ENCODE results near the gene SAMD4A.
"Not testable (repeated sequence)": the region's sequence is repeated elsewhere in the genome, so short reads cannot be mapped to it uniquely, and the experiment has no call there.

Gene SAMD4A

DNA sequence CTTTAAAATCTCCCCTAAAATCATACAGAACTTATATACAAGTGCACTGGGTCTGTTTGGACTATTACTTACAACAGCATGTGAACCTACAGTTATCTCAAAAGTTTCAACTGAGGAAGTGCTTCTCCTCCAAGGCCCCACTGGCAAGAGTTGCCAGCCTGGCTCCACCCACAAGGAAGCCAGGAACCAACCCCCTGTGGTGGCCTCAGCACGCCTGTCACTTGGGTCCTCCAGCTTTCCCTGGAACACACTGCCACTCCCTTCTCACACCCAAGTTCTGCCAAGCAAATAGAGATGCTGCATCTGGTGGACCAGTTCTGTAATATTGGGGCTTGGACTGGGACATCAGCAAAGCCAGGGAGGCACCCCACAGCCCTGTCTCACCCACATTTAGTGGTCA is 220.3 kb downstream of the SAMD4A start:
- no peak overlapping the region for H3K4me3 ChIP-seq (ENCODE audit: low read length)

DNA sequence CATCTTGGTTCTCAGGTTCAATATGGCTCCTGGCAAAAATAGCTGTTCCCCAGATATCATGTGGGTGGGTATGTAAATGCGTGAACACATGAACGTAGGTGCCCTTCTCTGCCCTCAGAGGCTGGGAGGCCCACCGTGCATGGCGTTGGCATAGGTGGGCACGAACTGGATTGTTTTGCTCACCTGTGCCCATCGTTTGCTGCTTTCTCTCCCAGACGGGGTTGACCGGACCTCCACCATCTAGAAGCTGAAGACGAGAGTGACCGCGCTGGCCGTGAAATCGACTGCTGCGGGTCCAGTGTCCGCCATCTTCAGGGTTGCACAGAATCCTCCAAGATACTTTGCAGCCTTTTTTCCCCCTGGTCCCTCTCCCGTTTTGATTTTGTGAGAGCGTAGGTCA is 221.8 kb downstream of the SAMD4A start:
- TF ChIP-seq ZNF274 (IDR thresholded peaks at IDR 0.05; ENCODE audit: low read depth, low read length) = no peak
- no peak overlapping the region for H3K4me3 ChIP-seq (ENCODE audit: low read length)

More for the DNA sequence above, 220.3 kb downstream of the SAMD4A start:
- no peak for TF ChIP-seq ZNF274 (IDR thresholded peaks at IDR 0.05; ENCODE audit: low read depth, low read length)

DNA sequence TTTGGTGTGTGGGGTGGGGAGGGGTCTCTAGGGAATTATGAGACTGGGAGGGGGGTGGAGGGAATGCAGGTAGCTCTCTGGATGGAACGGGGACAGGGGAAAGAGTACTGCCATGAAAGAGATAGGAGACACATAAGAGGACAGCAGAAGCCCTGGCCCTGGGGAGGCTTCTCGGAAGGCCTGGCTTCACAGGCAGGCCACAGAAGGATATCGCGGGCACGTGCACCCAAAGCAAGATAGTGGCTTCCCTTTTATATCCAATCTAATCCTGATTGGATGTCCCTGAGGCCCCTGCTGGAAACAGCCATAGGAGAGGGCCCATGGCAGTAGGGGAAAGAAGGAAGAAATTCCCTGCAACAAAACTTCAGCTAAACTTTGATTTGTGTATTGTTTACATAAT is 222.2 kb downstream of the SAMD4A start:
- no peak overlapping the region for H3K4me3 ChIP-seq (ENCODE audit: low read length)
- no peak for TF ChIP-seq ZNF274 (IDR thresholded peaks at IDR 0.05; ENCODE audit: low read depth, low read length)

DNA sequence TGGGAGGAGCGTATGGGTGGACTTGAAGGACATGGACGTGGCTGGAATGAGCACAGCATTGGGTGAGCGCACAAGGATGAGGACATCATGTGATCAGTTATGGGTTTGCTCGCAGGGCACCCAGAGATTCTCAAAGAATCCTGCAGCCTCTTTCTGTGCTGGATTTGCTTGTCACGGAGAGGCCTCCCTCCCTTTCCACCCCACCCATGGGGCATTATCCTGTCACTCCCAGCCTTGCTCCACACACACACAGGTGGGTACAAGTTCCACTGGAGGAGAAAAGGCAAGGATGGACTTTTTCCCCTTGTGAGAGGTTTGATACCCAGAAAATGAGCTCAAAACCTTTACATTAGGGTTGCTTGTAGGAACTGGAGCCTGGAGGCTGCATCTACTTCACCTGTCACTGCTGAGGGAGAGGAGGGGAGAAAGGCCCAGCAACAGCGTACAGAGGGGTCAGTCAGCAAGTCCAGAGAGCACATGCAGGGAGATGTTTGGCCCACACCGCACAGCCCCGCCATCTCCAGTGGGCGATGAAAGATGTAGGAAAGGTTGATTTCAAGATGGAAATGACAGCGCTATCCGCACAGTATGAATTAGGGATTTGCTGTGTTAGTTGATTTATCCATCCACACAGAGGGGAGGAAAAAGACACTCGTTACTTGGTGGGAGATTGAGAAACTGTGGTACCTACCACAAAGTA is 223.0 kb downstream of the SAMD4A start:
- no peak for TF ChIP-seq ZNF274 (IDR thresholded peaks at IDR 0.05; ENCODE audit: low read depth, low read length)
- H3K4me3 ChIP-seq (ENCODE audit: low read length) = no peak overlapping the region

DNA sequence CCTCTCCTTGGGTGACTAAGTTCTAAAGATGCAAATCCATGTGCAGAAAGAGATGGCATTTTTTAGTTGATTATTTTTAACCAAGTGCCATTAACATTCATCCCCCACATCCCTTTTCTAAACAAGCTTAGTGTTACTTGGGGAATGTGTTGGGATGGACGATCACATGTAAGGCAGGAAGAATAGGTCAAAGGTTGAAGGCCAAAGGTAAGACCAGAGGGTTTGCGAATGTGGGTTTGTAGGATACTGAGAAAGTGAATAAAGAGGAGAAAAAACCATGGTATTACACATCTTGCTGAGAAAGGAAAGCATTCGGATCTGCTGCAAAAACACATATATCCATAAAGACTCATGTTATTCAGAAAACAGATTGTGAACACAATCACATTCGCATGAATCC is 224.1 kb downstream of the SAMD4A start:
- no peak overlapping the region for H3K4me3 ChIP-seq (ENCODE audit: low read length)
- no peak for TF ChIP-seq ZNF274 (IDR thresholded peaks at IDR 0.05; ENCODE audit: low read depth, low read length)

DNA sequence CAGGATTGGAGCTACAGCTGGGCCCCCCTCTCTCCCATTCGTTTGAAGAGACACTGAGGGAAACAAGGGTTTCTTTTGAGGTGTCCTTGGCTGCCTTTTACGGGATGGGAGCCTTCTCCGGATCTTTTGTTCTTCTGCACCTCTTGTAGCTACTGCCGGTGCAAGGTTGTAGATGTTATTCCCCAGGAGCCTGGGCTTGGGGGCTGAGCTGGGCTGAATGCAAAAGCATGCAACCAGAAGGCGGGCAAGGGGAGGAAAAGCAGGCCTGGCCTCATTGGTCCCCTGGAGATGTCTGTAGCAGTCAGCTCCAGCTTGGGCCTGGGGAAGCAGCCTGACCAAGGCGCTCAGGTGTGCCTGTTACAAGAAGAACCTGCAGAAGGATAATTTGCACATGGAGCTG is 225.4 kb downstream of the SAMD4A start:
- H3K4me3 ChIP-seq (ENCODE audit: low read length) = no peak overlapping the region
- no peak for TF ChIP-seq ZNF274 (IDR thresholded peaks at IDR 0.05; ENCODE audit: low read depth, low read length)

DNA sequence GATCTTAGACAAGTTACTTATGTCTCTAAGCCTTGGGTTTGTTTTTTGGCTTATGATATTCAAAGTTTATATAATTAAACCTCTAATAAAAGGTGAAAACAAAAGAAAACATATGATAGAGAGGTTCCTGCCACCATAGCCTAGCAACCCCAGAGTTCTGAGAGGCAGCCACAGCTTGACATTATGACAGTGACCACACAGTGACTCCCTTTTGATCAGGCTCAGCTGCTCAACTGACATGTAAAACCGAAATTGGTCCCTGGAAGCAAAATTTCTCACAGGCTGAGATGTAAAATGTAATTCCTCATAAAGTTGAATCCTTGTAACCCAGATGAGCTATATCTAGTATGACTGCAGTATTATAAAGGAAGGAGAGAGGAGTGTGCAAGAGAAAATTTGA is 227.2 kb downstream of the SAMD4A start:
- H3K4me3 ChIP-seq (ENCODE audit: low read length) = no peak overlapping the region
- TF ChIP-seq ZNF274 (IDR thresholded peaks at IDR 0.05; ENCODE audit: low read depth, low read length) = no peak

DNA sequence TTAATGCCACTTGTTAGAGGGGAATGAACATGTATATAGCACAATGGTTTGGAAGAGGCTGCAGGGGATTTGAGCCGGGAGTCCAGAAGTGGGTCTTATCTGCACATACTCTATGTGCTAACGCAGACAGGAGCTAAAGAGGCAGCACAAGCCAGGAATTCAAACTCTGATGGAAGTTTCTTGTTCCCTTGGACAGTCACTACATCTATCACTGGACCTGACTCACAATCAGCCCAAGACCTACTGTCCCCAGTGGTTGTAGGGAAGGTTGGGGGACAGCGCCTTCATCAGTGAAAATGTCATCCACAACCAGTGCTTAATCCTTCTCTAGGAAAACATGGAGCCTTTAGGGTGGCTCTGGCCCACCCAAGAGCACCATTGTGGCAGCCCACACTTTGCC is 227.9 kb downstream of the SAMD4A start:
- TF ChIP-seq ZNF274 (IDR thresholded peaks at IDR 0.05; ENCODE audit: low read depth, low read length) = no peak
- no peak overlapping the region for H3K4me3 ChIP-seq (ENCODE audit: low read length)

DNA sequence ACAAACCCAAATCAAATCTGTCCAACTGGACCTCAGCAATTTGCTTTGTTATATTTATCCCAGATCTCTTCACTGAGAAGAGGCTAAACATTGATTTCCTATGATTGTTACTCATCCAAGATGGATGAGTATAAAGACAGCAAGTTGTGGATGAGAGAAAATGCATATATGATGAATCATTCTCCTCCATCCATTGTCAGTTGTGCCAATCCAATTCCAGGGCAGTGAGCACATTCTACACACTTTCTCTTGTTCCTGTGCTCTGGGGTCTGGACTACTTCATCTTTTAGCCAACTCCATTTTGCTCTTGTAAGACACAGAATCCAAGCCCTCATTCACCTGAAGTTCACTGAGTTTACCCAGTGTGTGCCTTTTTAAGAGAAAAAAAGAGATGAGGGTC is 230.0 kb downstream of the SAMD4A start:
- no peak for TF ChIP-seq ZNF274 (IDR thresholded peaks at IDR 0.05; ENCODE audit: low read depth, low read length)
- H3K4me3 ChIP-seq (ENCODE audit: low read length) = no peak overlapping the region

DNA sequence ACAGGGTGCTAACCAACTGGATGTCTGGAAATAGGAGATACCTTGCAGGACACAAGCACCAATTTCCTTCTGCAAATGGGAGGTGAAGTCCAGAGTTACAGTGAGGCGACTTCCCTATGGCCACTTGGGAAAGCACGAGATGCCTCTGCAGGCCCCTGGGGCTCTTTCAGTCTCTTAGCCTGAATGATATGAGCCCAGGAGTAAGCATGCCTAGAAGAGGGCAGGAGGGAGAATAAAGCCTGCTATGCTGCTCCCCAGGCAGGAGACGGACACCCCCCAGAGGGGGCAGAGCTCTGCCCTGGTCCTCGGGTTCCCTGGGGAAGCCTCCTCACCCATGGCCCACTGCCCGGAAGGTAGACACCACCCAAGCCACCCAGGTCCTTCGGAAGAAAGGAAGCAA is 230.6 kb downstream of the SAMD4A start:
- TF ChIP-seq ZNF274 (IDR thresholded peaks at IDR 0.05; ENCODE audit: low read depth, low read length) = no peak
- no peak overlapping the region for H3K4me3 ChIP-seq (ENCODE audit: low read length)

DNA sequence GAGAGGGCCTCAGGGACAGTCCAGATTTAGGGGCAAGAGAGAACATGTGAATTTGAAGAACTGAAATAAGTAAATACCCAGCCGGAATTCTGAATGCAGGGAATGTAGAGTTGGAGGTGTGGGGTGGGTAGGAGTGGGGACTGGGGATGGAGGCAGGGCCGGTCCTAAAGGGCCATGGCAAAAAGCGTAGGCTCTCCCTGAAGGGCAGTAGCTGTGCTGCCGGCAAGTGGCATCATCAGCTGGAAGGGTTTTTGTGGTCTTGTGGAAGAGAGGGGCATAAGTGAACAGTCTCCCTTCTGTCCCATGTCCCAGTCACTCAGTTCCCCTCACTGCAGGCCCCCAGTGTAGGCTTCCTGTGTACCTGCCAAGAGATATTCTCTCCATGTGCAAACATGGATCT is 231.1 kb downstream of the SAMD4A start:
- no peak overlapping the region for H3K4me3 ChIP-seq (ENCODE audit: low read length)
- no peak for TF ChIP-seq ZNF274 (IDR thresholded peaks at IDR 0.05; ENCODE audit: low read depth, low read length)

DNA sequence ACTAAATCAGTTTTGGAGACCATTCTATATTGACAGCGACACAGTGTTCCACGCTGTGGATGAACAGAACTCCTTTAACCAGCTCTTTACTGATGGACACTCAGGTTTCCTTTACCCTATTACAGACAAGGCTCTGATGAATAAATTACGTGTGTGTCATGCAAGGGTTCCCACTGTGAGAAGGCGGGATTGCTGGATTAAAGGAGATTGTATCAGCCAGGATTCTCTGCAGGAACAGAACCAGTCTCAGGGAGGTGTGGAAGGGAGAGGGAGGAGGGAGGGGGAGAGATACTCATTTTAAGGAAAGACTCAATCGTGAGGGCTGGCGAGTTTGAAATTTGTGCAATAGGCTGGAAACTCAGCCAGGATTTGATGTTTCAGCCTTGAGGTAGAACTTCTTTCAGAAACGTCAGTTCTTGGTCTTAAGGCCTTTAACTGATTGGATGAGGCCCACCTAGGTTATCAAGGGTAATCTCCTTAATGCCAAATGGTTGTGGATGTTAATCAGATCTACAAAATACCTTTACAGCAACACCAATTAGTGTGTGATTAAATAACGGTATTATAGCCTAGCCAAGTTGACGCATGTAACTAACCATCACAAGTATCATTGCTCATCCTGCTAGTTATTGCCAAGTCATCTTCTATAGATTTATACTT is 231.7 kb downstream of the SAMD4A start:
- no peak for TF ChIP-seq ZNF274 (IDR thresholded peaks at IDR 0.05; ENCODE audit: low read depth, low read length)
- no peak overlapping the region for H3K4me3 ChIP-seq (ENCODE audit: low read length)

DNA sequence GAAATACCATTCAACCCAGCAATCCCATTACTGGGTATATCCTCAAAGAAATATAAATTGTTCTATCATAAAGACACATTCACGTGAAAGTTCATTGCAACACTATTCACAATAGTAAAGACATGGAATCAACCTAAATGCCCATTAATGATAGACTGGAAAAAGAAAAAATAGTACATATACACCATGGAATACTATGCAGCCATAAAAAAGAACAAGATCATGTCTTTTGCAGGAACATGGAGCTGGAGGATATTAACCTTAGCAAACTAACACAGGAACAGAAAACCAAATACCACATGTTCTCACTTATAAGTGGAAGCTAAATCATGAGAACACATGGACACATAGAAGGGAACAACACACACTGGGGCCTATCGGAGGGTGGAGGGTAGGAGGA is 234.6 kb downstream of the SAMD4A start:
- H3K4me3 ChIP-seq (ENCODE audit: low read length) = not testable (repeated sequence)

DNA sequence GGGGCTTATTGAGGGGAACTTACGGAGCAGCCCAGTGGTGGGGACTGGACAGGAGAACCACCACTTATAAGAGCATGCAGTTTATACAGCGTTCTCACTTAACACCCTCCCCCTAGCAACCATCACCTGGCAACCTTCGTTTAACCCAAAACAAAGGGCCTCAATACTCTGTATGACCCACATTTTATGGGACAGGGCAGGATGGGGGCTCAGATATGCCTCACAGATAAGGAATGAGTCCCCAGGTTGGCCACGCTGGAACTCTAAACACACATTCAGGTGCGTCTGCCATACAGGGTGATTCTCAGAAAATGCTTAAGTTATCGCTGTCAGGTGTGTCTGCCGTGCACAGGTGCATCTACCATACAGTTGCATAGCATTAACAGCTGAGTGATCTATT is 236.5 kb downstream of the SAMD4A start:
- H3K4me3 ChIP-seq (ENCODE audit: low read length) = no peak overlapping the region
- TF ChIP-seq ZNF274 (IDR thresholded peaks at IDR 0.05; ENCODE audit: low read depth, low read length) = no peak

DNA sequence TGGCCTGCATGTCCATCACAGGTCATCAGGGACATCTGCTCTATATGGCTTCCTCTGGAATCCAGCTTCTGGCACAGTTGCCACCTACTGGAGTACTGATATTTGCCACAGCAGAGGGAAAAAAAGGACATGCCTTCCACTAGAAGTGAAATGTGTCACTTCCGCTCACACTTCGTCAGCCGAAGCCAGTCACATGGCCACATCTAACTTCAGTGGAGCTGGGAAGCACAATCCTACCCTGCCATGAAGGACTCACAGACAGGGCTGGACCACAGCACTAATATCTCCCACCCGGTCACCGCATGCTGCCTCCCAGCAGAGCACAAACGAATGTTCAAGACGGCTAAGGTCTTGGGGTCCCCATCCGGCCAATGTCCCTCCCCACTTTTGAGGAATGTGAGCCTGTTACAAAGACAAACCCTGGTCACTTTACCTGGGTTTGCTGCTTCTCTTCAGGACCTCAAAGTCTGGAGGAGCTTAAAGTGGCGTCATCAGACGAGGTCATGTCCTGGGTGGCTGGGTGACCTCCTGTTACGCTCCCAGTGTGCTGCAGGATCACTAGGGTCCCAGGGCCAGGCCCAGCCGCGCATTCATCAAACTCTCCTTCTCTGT is 237.1 kb downstream of the SAMD4A start:
- TF ChIP-seq ZNF274 (IDR thresholded peaks at IDR 0.05; ENCODE audit: low read depth, low read length) = no peak
- H3K4me3 ChIP-seq (ENCODE audit: low read length) = no peak overlapping the region

All from GM08714 (cell line).